GM19351 (cell line): ENCODE data around the gene LRRC45.

Experiments used
- ATAC-seq: cut with Tn5 transposase; IDR thresholded peaks from one replicate; pipeline ENCODE4 v1.9.1; 2021; ENCODE audit warnings: mild to moderate bottlenecking, moderate library complexity; ENCODE audit not compliant: unreplicated experiment

Gene LRRC45

DNA sequence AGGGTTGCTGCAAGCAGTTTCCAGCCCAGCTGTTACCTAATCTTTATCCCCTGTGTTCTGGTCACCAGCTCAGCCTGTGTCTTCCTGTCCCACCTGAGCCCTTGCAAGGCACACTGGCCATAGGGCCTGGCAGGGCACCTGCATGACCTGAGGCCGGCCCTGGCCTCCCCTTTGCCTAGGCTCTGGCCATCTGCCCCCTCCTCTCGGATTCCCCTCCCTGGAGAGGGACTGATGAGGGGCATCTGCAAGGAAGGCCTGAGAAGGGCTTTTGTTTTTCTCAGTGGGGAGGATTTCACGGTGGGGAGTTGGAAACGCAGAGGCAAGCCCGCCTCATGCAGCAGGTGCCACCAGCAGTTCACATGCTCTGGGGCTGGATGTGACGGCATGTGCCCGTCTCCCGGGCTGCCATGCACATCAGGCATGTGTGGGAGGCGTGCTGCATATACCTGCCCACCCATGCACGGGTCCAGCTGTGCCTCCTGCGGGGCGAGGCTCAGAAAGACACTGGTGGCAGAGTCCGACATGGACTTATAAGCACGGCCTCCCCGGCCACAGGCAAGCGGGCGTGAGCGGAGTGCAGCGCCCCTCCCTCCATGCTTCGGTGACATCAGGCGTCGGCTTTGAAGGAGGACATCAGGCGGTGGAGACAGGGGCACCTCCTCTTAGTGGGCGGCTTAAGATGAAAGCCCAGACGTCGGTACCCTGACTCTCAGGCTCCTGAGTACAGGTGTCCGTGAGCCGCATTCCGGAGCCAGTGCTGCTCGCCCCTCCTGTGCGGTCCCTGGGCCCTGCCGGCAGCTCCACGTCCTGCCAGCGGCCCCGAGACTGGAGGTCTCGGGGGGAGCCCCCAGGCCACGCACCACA lies 29.1 kb upstream of the LRRC45 start:
- ATAC-seq = no peak

GRCh38 chr17:81994593-81995462 lies 28.3 kb upstream of the LRRC45 start:
- no peak for ATAC-seq

GRCh38 chr17:81995463-81996231 lies 27.5 kb upstream of the LRRC45 start:
- ATAC-seq = no peak

- ATAC-seq = no peak
Measured at GRCh38 chr17:81996232-81996756, 26.8 kb upstream of the LRRC45 start.

DNA sequence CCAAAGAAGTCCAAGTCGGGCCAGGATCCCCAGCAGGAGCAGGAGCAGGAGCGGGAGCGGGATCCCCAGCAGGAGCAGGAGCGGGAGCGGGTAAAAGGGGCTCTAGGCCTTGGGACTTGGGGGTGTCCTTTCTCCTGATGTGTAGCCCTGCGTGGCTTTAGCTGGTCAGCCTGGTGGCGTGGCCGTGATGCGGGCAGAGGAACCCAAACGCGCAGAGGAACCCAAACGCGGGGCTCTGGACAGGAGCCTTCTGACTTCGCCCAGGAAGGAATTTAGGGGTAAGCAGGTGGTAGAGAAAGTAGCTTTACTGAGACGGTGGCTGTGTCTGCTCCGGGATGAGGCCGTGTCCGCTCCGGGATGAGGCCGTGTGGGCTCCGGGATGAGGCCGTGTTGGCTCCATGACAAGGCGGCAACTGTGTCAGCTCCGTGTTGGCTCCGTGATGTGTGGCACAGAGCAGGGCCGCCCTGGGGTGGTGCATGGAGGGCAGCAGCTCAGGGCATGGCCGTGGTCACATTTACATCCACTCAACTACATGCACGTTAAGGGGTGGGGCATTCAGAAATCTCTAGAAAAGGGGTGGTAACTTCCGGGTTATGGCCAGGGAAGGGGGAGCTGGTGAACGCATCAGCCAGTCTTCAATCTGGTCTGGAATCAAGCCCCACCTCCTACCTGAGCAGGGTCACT lies 26.2 kb upstream of the LRRC45 start:
- ATAC-seq = no peak

GRCh38 chr17:81998212-81998611 lies 24.9 kb upstream of the LRRC45 start:
- ATAC-seq = no peak

GRCh38 chr17:81998691-81999438 lies 24.2 kb upstream of the LRRC45 start:
- ATAC-seq = no peak

GRCh38 chr17:81999587-81999975 lies 23.5 kb upstream of the LRRC45 start:
- no peak for ATAC-seq

DNA sequence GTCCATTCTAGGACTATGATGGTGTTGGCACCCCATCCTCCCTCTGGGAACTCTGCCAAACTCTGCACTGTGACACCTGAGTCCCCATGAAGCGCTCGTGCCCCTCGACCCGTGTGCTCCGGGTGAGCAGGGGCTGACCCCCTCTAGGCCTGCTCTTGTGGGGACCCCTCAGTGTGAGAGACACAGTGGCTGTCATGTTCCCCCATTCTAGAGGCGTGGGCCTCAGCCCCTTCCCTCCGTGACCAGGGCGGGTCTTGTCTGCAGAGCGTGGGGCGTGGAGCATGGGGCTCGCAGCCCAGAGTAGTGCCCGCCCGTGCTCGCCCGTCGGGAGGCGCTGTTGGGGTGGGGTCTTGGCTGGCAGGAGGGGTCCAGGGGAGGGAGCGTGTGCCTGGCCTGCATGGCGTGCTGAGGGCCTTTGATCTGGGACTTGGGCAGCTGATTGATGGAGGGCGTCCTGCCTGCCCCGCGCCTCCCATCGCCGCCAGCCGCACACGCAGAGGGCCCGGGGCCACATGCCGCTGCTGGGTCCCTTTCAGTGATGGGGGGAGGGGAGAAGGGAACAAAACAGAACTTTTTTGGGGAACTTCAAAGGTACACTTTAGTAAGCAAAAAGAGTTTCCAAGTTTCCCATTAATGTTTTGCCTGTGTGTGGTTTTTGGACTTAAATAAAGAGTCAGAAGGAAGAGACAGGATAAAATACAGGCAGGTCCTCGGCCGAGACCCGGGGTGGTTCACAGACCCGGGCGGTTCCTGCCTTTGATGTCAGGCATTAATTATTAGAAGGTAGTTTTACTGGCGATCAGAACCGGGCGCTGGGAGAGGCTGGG lies 22.9 kb upstream of the LRRC45 start:
- no peak for ATAC-seq

DNA sequence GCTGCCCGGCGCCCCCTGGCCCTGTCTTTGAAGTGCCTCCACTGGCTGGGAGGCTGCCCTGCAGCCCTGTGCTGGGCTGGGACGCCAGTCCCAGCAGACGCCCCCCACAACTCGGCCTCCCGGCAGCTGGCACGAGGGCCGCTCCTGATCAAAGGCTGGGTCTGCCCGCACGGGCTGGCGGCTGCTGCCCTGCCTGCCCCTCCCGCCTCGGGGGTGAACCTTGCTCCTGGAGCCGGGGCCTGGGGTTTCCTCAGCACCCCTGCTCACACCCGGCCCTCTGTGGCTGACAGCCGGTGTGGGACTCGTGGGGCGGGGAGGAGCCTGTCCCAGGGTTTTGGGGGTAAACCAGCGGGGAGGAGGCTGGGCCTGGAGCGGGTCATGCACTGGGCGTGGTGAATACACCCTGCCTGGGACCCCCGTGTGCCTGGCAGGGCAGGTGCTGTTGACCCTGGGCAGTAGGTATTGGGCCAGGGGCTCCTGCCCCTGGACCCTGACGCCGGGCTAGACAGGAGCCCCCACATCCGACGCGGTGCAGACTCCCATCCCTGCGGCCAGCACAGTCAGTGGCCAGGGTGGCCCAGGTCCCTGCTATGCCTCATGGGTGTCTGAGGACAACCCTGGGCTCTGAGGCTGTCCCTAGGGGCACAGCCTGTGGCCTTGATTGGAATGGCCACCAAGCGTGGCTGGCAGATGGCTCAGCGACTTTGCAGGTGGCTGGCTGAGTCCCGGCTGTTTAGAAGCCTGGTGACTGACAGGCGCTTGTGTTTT lies 22.1 kb upstream of the LRRC45 start:
- ATAC-seq = no peak

- ATAC-seq = no peak
Measured at GRCh38 chr17:82001571-82002056, 21.5 kb upstream of the LRRC45 start.

- ATAC-seq = no peak
Measured at GRCh38 chr17:82003411-82004381, 19.4 kb upstream of the LRRC45 start.

GRCh38 chr17:82004517-82005455 lies 18.3 kb upstream of the LRRC45 start:
- ATAC-seq = no peak

- ATAC-seq = no peak
Measured at GRCh38 chr17:82005701-82006348, 17.3 kb upstream of the LRRC45 start.
